OCI-LY1 (cell line): ENCODE results near the gene ZFYVE28.

Experiments used
- CTCF ChIP-seq: fragments of 200-600 bp; sonication (generic), shearing (Covaris generic); IDR thresholded peaks from 2 replicates; pipeline ENCODE4 v1.5.1; 2017; ENCODE audit warnings: mild to moderate bottlenecking, antibody characterized with exemption, low read length, moderate library complexity, mixed read lengths
- EZH2 ChIP-seq: fragments of 200-600 bp; sonication (generic), shearing (Covaris generic); IDR thresholded peaks from 2 replicates; pipeline ENCODE4 v1.8.0; 2017; ENCODE audit warnings: borderline replicate concordance, mixed run types, mild to moderate bottlenecking, antibody characterized with exemption, low read length, moderate library complexity, mixed read lengths

- TF ChIP-seq CTCF (no peak), EZH2 (no peak)
These were observed 114.6 kb downstream of the ZFYVE28 start for GRCh38 chr4:2303686-2304320.
